Measurements from ENCODE around the gene FZR1. TPM values are rescaled to one million over a fixed set of nuclear protein-coding genes. Genes with fewer than 3 reads are reported as not detected.

The FZR1 gene
- total and polyA plus RNA-seq, 7 experiments from 2014 or later = 7.8 to 90.7 (median 66.7) TPM

GRCh38 chr19:3521104-3521445 is 15.0 kb downstream of the FZR1 start:
- peaks cover 6 to 30% (median 15%) of the 10 kb centered on the region in 7 donors for H3K4me1 Mint-ChIP-seq
- H3K36me3 Mint-ChIP-seq = peaks cover 0 to 14% (median 8%) of the 10 kb centered on the region in 5 donors
- H3K27ac Mint-ChIP-seq = peak overlapping the region in 2 of 9 donors; percentile 3 to 4
- CTCF ChIA-PET = no interaction called here
- H3K4me3 Mint-ChIP-seq = no peak overlapping the region
- H3K27ac ChIP-seq (ENCODE audit: low read depth, low read length) = no peak overlapping the region
- DNase-seq (no peak), ATAC-seq (peak; percentile 2)
- no peaks in the 10 kb centered on the region for H3K9me3 ChIP-seq (ENCODE audit: control insufficient read depth in 2 of 3, low read length in 3 of 3)
- H3K4me3 ChIP-seq (ENCODE audit: low read length) = no peak overlapping the region
- intact Hi-C loops (cut with micrococcal nuclease) = no loop called here
- peaks cover 0 to 62% (median 6%) of the 10 kb centered on the region in 3 experiments for H3K36me3 ChIP-seq (ENCODE audit: control insufficient read depth in 2 of 3, insufficient read depth in 3 of 3, low read length in 3 of 3)
- no peaks in the 10 kb centered on the region for H3K27me3 Mint-ChIP-seq
- POLR2A ChIA-PET = no interaction called here
- H3K4me1 ChIP-seq (ENCODE audit: control insufficient read depth in 2 of 2, insufficient read depth in 2 of 2, low read length in 2 of 2) = peaks cover 6 to 7% of the 10 kb centered on the region in 2 donors
- H3K9me3 Mint-ChIP-seq = no peaks in the 10 kb centered on the region
- no peaks in the 10 kb centered on the region for H3K27me3 ChIP-seq (ENCODE audit: control insufficient read depth in 2 of 2, insufficient read depth in 2 of 2, low read length in 2 of 2)

GRCh38 chr19:3522421-3523360 is 16.6 kb downstream of the FZR1 start:
- H3K4me1 Mint-ChIP-seq = peaks cover 0 to 14% (median 5%) of the 10 kb centered on the region in 7 donors
- H3K4me3 Mint-ChIP-seq = no peak overlapping the region
- no peaks in the 10 kb centered on the region for H3K9me3 ChIP-seq (ENCODE audit: control insufficient read depth in 2 of 3, low read length in 3 of 3)
- no peaks in the 10 kb centered on the region for H3K9me3 Mint-ChIP-seq
- H3K4me3 ChIP-seq (ENCODE audit: low read length) = no peak overlapping the region
- ChIA-PET POLR2A (no interaction called here), CTCF (interaction anchor here (0.6 kb wide), 2 partner anchors 93 to 293 kb away, joined by 3 to 4 read pairs; no protein-coding TSS in a partner anchor)
- no peak for DNase-seq
- H3K36me3 ChIP-seq (ENCODE audit: control insufficient read depth in 2 of 3, insufficient read depth in 3 of 3, low read length in 3 of 3) = peaks cover 0 to 77% (median 17%) of the 10 kb centered on the region in 3 experiments
- no peak overlapping the region for H3K27ac ChIP-seq (ENCODE audit: low read depth, low read length)
- ATAC-seq = no peak
- H3K4me1 ChIP-seq (ENCODE audit: control insufficient read depth in 2 of 2, insufficient read depth in 2 of 2, low read length in 2 of 2) = no peaks in the 10 kb centered on the region
- H3K27me3 ChIP-seq (ENCODE audit: control insufficient read depth in 2 of 2, insufficient read depth in 2 of 2, low read length in 2 of 2) = no peaks in the 10 kb centered on the region
- H3K36me3 Mint-ChIP-seq = peaks cover 0 to 17% (median 8%) of the 10 kb centered on the region in 5 donors
- intact Hi-C loops (cut with micrococcal nuclease) = no loop called here
- H3K27ac Mint-ChIP-seq = no peak overlapping the region
- no peaks in the 10 kb centered on the region for H3K27me3 Mint-ChIP-seq

GRCh38 chr19:3523361-3524077 is 17.4 kb downstream of the FZR1 start:
- ChIA-PET POLR2A (no interaction called here), CTCF (no interaction called here)
- ATAC-seq = no peak
- no peaks in the 10 kb centered on the region for H3K9me3 Mint-ChIP-seq
- peaks cover 0 to 85% (median 18%) of the 10 kb centered on the region in 3 experiments for H3K36me3 ChIP-seq (ENCODE audit: control insufficient read depth in 2 of 3, insufficient read depth in 3 of 3, low read length in 3 of 3)
- no peak overlapping the region for H3K27ac ChIP-seq (ENCODE audit: low read depth, low read length)
- intact Hi-C loops (cut with micrococcal nuclease) = no loop called here
- DNase-seq = no peak
- no peaks in the 10 kb centered on the region for H3K27me3 ChIP-seq (ENCODE audit: control insufficient read depth in 2 of 2, insufficient read depth in 2 of 2, low read length in 2 of 2)
- no peak overlapping the region for H3K4me3 ChIP-seq (ENCODE audit: low read length)
- peaks cover 0 to 10% (median 5%) of the 10 kb centered on the region in 7 donors for H3K4me1 Mint-ChIP-seq
- no peak overlapping the region for H3K27ac Mint-ChIP-seq
- no peaks in the 10 kb centered on the region for H3K27me3 Mint-ChIP-seq
- no peaks in the 10 kb centered on the region for H3K4me1 ChIP-seq (ENCODE audit: control insufficient read depth in 2 of 2, insufficient read depth in 2 of 2, low read length in 2 of 2)
- peaks cover 0 to 17% (median 8%) of the 10 kb centered on the region in 5 donors for H3K36me3 Mint-ChIP-seq
- H3K4me3 Mint-ChIP-seq = no peak overlapping the region
- H3K9me3 ChIP-seq (ENCODE audit: control insufficient read depth in 2 of 3, low read length in 3 of 3) = no peaks in the 10 kb centered on the region

- peaks cover 0 to 88% (median 18%) of the 10 kb centered on the region in 3 experiments for H3K36me3 ChIP-seq (ENCODE audit: control insufficient read depth in 2 of 3, insufficient read depth in 3 of 3, low read length in 3 of 3)
- Mint-ChIP-seq H3K4me1 (peaks cover 0 to 10% (median 5%) of the 10 kb centered on the region in 7 donors), H3K27ac (no peak overlapping the region), H3K36me3 (peaks cover 0 to 17% (median 8%) of the 10 kb centered on the region in 5 donors), H3K9me3 (no peaks in the 10 kb centered on the region), H3K27me3 (no peaks in the 10 kb centered on the region), H3K4me3 (no peak overlapping the region)
- intact Hi-C loops (cut with micrococcal nuclease) = no loop called here
- no peaks in the 10 kb centered on the region for H3K4me1 ChIP-seq (ENCODE audit: control insufficient read depth in 2 of 2, insufficient read depth in 2 of 2, low read length in 2 of 2)
- POLR2A ChIA-PET = no interaction called here
- ATAC-seq = no peak
- CTCF ChIA-PET = no interaction called here
- no peaks in the 10 kb centered on the region for H3K9me3 ChIP-seq (ENCODE audit: control insufficient read depth in 2 of 3, low read length in 3 of 3)
- no peak for DNase-seq
- no peak overlapping the region for H3K4me3 ChIP-seq (ENCODE audit: low read length)
- H3K27ac ChIP-seq (ENCODE audit: low read depth, low read length) = no peak overlapping the region
- H3K27me3 ChIP-seq (ENCODE audit: control insufficient read depth in 2 of 2, insufficient read depth in 2 of 2, low read length in 2 of 2) = no peaks in the 10 kb centered on the region
Observed at GRCh38 chr19:3524078-3524842, 18.1 kb downstream of the FZR1 start.

- POLR2A ChIA-PET = no interaction called here
- Mint-ChIP-seq H3K4me1 (peaks cover 0 to 6% (median 5%) of the 10 kb centered on the region in 7 donors), H3K27ac (peak overlapping the region in 1 of 9 donors; percentile 8), H3K36me3 (peaks cover 0 to 17% (median 8%) of the 10 kb centered on the region in 5 donors), H3K4me3 (no peak overlapping the region), H3K27me3 (no peaks in the 10 kb centered on the region), H3K9me3 (no peaks in the 10 kb centered on the region)
- ATAC-seq (no peak), DNase-seq (no peak)
- Histone ChIP-seq H3K36me3 (ENCODE audit: control insufficient read depth in 2 of 3, insufficient read depth in 3 of 3, low read length in 3 of 3) (peaks cover 0 to 81% (median 18%) of the 10 kb centered on the region in 3 experiments), H3K27ac (ENCODE audit: low read depth, low read length) (no peak overlapping the region), H3K4me3 (ENCODE audit: low read length) (no peak overlapping the region), H3K27me3 (ENCODE audit: control insufficient read depth in 2 of 2, insufficient read depth in 2 of 2, low read length in 2 of 2) (no peaks in the 10 kb centered on the region), H3K4me1 (ENCODE audit: control insufficient read depth in 2 of 2, insufficient read depth in 2 of 2, low read length in 2 of 2) (no peaks in the 10 kb centered on the region), H3K9me3 (ENCODE audit: control insufficient read depth in 2 of 3, low read length in 3 of 3) (no peaks in the 10 kb centered on the region)
- intact Hi-C loops (cut with micrococcal nuclease) = no loop called here
- CTCF ChIA-PET = no interaction called here
Observed at GRCh38 chr19:3524904-3525451, 18.9 kb downstream of the FZR1 start.

GRCh38 chr19:3526507-3527237 is 20.6 kb downstream of the FZR1 start:
- POLR2A ChIA-PET = interaction anchor here (0.8 kb wide), 1 partner anchor 99 kb away, joined by 5 read pairs; no protein-coding TSS in a partner anchor
- Mint-ChIP-seq H3K4me1 (peaks cover 0 to 3% (median 0%) of the 10 kb centered on the region in 7 donors), H3K27me3 (no peaks in the 10 kb centered on the region), H3K27ac (no peak overlapping the region), H3K9me3 (no peaks in the 10 kb centered on the region), H3K4me3 (no peak overlapping the region), H3K36me3 (peaks cover 0 to 16% (median 4%) of the 10 kb centered on the region in 5 donors)
- intact Hi-C loops (cut with micrococcal nuclease) = no loop called here
- Histone ChIP-seq H3K9me3 (ENCODE audit: control insufficient read depth in 2 of 3, low read length in 3 of 3) (no peaks in the 10 kb centered on the region), H3K27me3 (ENCODE audit: control insufficient read depth in 2 of 2, insufficient read depth in 2 of 2, low read length in 2 of 2) (no peaks in the 10 kb centered on the region), H3K27ac (ENCODE audit: low read depth, low read length) (no peak overlapping the region), H3K4me1 (ENCODE audit: control insufficient read depth in 2 of 2, insufficient read depth in 2 of 2, low read length in 2 of 2) (no peaks in the 10 kb centered on the region), H3K36me3 (ENCODE audit: control insufficient read depth in 2 of 3, insufficient read depth in 3 of 3, low read length in 3 of 3) (peaks cover 0 to 82% (median 18%) of the 10 kb centered on the region in 3 experiments), H3K4me3 (ENCODE audit: low read length) (no peak overlapping the region)
- ATAC-seq (no peak), DNase-seq (no peak)
- CTCF ChIA-PET = no interaction called here
